Measurements from ENCODE around the gene EVC. TPM values are rescaled to one million over a fixed set of nuclear protein-coding genes. Genes with fewer than 3 reads are reported as not detected.

The EVC gene
- total RNA-seq, 4 donors from 2014 or later, result 89.8 to 134 (median 99.6) TPM

GRCh38 chr4:5719350-5720055 lies 8.5 kb downstream of the EVC start:
- H3K9me3 ChIP-seq, result peaks cover 0 to 17% (median 4%) of the 10 kb centered on the region in 4 donors
- 52 to 53% methylated on average over 7 of the region's 7 CpGs for WGBS, 2 donors
- peaks cover 0 to 31% (median 0%) of the 10 kb centered on the region in 3 donors for H3K36me3 ChIP-seq
- no peak for TF ChIP-seq POLR2A (IDR thresholded peaks at IDR 0.05)
- no peak for TF ChIP-seq EP300 (IDR thresholded peaks at IDR 0.05)
- TF ChIP-seq CTCF (IDR thresholded peaks at IDR 0.05), result no peak
- H3K4me3 ChIP-seq, result no peak overlapping the region
- peaks cover 0 to 56% (median 11%) of the 10 kb centered on the region in 4 donors for H3K4me1 ChIP-seq
- H3K27ac ChIP-seq, result peak overlapping the region in 2 of 4 donors; percentile 55 to 63
- H3K27me3 ChIP-seq, result no peaks in the 10 kb centered on the region
- DNase-seq (ENCODE audit: low spot score in 2 of 2), result no peak

GRCh38 chr4:5720157-5720850 lies 9.3 kb downstream of the EVC start:
- H3K4me3 ChIP-seq, result no peak overlapping the region
- TF ChIP-seq CTCF (IDR thresholded peaks at IDR 0.05) (no peak), POLR2A (IDR thresholded peaks at IDR 0.05) (no peak), EP300 (IDR thresholded peaks at IDR 0.05) (no peak)
- no peaks in the 10 kb centered on the region for H3K27me3 ChIP-seq
- 81 to 82% methylated on average over 16 of the region's 16 CpGs for WGBS, 2 donors
- peaks cover 0 to 56% (median 11%) of the 10 kb centered on the region in 4 donors for H3K4me1 ChIP-seq
- peaks cover 0 to 9% (median 1%) of the 10 kb centered on the region in 4 donors for H3K9me3 ChIP-seq
- DNase-seq (ENCODE audit: low spot score in 2 of 2), result no peak
- H3K36me3 ChIP-seq, result peaks cover 0 to 33% (median 0%) of the 10 kb centered on the region in 3 donors
- peak overlapping the region in 2 of 4 donors; percentile 13 to 63 for H3K27ac ChIP-seq

- H3K27ac ChIP-seq, result peak overlapping the region in 1 of 4 donors; percentile 63
- peaks cover 0 to 6% (median 0%) of the 10 kb centered on the region in 4 donors for H3K9me3 ChIP-seq
- H3K4me3 ChIP-seq, result no peak overlapping the region
- DNase-seq (ENCODE audit: low spot score in 2 of 2), result no peak
- TF ChIP-seq EP300 (IDR thresholded peaks at IDR 0.05) (no peak), POLR2A (IDR thresholded peaks at IDR 0.05) (no peak), CTCF (IDR thresholded peaks at IDR 0.05) (no peak)
- H3K4me1 ChIP-seq, result peaks cover 0 to 56% (median 11%) of the 10 kb centered on the region in 4 donors
- H3K36me3 ChIP-seq, result peaks cover 0 to 38% (median 0%) of the 10 kb centered on the region in 3 donors
- H3K27me3 ChIP-seq, result no peaks in the 10 kb centered on the region
- WGBS, 2 donors, result 81 to 88% methylated on average over 3 of the region's 3 CpGs
Observed at GRCh38 chr4:5720980-5721379, 10.0 kb downstream of the EVC start.

GRCh38 chr4:5721923-5722322 lies 10.9 kb downstream of the EVC start:
- WGBS, 2 donors, result 34 to 48% methylated on average over 5 of the region's 5 CpGs
- H3K36me3 ChIP-seq, result peaks cover 0 to 42% (median 0%) of the 10 kb centered on the region in 3 donors

More at GRCh38 chr4:5721923-5722322, 10.9 kb downstream of the EVC start:
- Histone ChIP-seq H3K27ac (peak overlapping the region in 2 of 4 donors; percentile 58 to 61), H3K27me3 (no peaks in the 10 kb centered on the region), H3K4me1 (peaks cover 0 to 56% (median 11%) of the 10 kb centered on the region in 4 donors), H3K9me3 (peaks cover 0 to 4% (median 0%) of the 10 kb centered on the region in 4 donors), H3K4me3 (no peak overlapping the region)
- TF ChIP-seq POLR2A (IDR thresholded peaks at IDR 0.05) (no peak), EP300 (IDR thresholded peaks at IDR 0.05) (no peak), CTCF (IDR thresholded peaks at IDR 0.05) (no peak)
- no peak for DNase-seq (ENCODE audit: low spot score in 2 of 2)

Data from tibial nerve (tissue), 4 donors.